CD4-positive, alpha-beta T cell treated with Interleukin-1 beta for 1 hour (primary cell): ENCODE measurements around the gene VEZT.

Experiments
- DNase-seq, 2 donors: peaks; one replicate each; pipeline ENCODE4 v3.0.0-alpha.2; 2020 to 2022

The VEZT gene

DNA sequence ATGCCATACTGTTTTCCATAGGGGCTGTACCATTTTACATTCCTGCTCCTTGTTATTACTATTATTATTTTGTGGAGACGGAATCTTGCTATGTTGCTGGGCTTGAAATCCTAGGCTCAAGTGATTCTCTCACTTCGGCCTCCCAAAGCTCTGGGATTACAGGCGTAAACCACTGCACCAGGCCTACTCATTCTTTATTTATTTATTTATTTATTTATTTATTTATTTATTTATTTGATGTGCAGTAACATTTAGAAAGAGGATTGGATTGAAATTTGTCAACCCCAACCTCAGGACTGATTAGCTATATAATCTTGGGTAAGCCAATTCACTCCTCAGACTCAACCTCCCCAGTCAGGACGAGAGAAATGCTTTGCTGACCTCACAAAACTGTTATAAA lies 107.9 kb downstream of the VEZT start:
- DNase-seq, result no peak

GRCh38 chr12:95326445-95326844 lies 108.8 kb downstream of the VEZT start:
- DNase-seq, result no peak

DNA sequence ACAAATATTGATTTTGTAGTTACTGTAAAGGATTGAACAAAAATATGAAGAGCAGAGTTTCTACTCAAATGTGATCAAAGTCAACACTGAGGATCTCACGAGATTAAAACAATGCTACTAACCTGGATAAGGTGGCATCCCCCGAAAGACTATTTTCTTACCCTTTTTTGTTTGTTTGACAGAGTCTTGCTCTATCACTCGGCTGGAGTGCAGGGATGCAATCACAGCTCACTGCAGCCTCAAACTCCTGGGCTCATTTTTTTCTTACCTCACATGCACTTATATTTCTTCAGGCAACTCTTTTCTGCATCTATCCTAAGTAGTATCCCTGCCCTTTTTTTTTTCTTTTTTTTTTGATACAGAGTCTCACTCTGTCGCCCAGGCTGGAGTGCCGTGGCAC lies 109.2 kb downstream of the VEZT start:
- no peak for DNase-seq

- no peak for DNase-seq
These were observed 111.1 kb downstream of the VEZT start for GRCh38 chr12:95328708-95329107.

DNA sequence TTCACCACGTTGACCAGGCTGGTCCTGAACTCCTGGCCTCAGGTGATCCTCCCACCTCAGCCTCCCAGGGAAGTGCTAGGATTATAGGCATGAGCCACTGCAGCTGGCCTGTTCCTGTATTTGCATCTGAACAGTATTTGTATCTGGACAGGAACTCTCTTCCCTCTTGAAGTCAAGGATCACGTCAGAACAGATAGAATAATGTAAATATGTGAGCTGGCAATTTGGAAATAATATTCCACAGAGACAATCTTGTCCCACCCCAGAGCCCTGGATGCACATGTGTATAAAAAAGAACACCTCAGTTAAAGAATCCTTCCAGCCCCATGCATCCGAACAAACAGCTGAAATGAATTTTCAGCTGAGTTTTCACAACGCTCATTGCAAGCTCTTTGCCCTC lies 118.3 kb downstream of the VEZT start:
- DNase-seq, result no peak

- DNase-seq, result no peak
These were observed 118.9 kb downstream of the VEZT start for GRCh38 chr12:95336387-95337067.

DNA sequence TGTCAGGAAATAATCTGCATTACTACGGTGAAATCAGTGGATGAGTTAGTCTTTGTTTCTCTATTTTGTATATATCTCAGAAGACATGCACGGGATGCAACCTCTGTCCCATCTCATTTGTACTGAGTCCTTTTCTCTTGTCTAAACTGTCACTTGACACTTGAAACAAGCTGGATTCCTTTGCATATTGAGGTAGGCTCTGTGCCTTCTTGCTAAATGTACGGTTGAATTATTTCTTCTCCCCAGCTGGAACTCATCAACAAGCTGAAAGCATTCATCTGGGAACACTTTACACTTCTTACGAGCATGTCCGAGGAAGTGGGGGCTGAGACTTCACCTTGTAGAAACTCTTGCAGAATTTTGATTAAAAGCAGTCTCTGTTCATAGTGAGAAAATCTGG lies 119.5 kb downstream of the VEZT start:
- no peak for DNase-seq

DNA sequence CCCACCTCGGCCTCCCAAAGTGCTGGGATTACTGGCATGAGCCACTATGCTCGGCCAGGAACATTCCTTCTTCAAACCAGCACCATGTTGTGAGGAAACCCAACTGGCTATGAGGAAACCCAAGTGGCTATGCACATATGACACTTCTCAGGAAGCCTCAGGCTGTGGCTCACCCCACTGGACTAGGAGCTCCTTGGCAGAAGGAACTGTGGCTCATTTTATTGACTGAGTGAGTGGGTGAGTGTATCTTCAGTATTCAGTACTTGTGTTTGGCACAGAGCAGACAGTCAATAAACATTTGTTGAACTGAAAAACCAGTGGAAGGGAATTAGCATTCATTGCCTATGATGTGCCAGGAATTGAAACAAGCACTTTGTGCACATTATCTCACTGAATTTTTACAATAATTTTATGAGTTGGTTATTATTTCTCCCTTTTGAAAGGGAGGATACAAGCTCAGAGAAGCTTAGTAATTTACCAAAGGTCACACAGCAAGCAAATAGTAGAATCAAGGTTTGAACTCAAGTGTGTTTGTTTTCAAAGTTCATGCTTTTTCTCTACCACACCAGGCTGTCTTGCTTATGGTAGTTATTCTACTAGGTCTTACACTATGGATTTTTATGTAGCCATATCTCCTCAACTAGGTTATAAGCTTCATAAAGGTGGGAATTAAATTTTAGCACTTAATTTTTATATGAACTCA lies 121.6 kb downstream of the VEZT start:
- no peak for DNase-seq

- no peak for DNase-seq
These were observed 124.4 kb downstream of the VEZT start for GRCh38 chr12:95342008-95342407.

DNA sequence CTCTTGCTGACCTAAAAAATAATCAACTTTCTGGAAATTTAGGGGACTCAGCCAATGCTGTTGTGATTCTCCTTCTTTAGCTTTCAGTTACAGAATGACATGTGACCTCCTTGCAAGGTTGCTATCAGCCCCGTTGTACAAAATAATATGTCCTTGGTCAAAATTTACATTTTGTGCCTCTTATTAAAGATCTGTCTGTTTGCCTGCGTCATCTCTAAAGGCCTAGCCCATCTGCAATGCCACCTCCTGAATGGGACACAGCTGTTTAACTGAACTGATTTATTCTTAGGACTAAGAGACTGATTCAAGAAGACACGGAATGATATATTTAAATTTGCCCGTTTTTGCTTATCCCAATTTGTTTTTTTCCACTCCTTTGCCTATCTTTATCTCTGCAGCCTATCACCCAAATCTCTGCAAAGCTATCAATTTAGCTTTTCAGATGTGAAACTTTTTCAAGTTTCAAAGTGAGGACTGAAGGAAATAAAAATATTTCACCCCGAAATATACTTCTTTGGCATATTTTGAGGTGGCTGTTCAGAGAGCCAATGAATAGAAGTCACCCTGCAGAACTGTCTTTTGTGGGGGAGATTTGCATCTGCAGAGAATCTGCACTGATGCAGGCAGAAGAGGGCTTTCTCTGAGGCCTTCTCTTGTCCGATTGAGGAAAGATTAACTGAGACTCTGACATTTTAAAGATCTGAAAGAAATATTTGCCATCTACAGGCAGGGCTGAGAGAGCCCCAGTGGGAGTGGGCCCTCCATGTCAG lies 126.0 kb downstream of the VEZT start:
- no peak for DNase-seq

GRCh38 chr12:95349291-95349690 lies 131.7 kb downstream of the VEZT start:
- DNase-seq, result no peak

DNA sequence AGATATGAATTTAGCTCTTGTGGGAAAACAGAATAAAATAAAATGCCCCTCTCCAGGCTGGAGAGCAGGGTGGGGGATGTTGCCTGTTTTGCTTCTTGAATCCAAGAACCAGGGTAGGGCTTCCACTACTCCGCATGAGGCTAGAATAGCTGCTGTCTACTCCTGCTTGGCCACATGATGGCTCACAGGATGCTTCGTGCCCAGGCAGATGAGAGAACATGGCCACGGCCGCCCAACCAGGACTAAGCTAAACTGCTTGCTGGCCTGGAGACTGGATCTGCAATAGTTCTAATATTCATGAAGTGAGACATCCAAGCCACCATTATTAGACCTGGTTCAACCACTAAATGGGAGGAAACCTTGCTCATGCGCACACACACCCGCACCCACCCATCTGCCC lies 134.1 kb downstream of the VEZT start:
- no peak for DNase-seq
